ENCODE results near the gene ARPC1A.

- TF ChIP-seq SIN3A (IDR thresholded peaks at IDR 0.05; ENCODE audit: borderline replicate concordance, insufficient read depth, low read length) (no peak), POLR2AphosphoS5 (IDR thresholded peaks at IDR 0.05; ENCODE audit: low read depth, low read length) (no peak)
Observed at GRCh38 chr7:99296471-99296870, 29.2 kb upstream of the ARPC1A start.
